ENCODE measurements around the gene NFXL1. TPM values are rescaled to one million over a fixed set of nuclear protein-coding genes. Genes with fewer than 3 reads are reported as not detected.

The NFXL1 gene
- total RNA-seq, 2 donors from 2014 or later = 11.1 to 12.9 TPM

GRCh38 chr4:47913330-47913729 is 1.1 kb downstream of the NFXL1 start:
- DNase-seq (no peak), ATAC-seq (no peak)
- intact Hi-C loops (cut with DNase I, micrococcal nuclease) = no loop called here

- intact Hi-C loops (cut with DNase I, micrococcal nuclease) = no loop called here
- DNase-seq (no peak), ATAC-seq (no peak)
Observed at GRCh38 chr4:47907089-47907646, 7.2 kb downstream of the NFXL1 start.

- ATAC-seq (no peak), DNase-seq (no peak)
- intact Hi-C loops (cut with DNase I, micrococcal nuclease) = no loop called here
Observed at GRCh38 chr4:47899639-47900038, 14.7 kb downstream of the NFXL1 start.

GRCh38 chr4:47891928-47892327 is 22.5 kb downstream of the NFXL1 start:
- ATAC-seq = no peak
- intact Hi-C loops (cut with DNase I, micrococcal nuclease) = no loop called here
- no peak for DNase-seq

GRCh38 chr4:47882228-47882627 is 32.2 kb downstream of the NFXL1 start:
- intact Hi-C loops (cut with DNase I, micrococcal nuclease) = no loop called here
- no peak for DNase-seq
- no peak for ATAC-seq

- DNase-seq = no peak
- ATAC-seq = peak; percentile 93
- intact Hi-C loops (cut with DNase I, micrococcal nuclease) = no loop called here
Observed at GRCh38 chr4:47879458-47879857, 34.9 kb downstream of the NFXL1 start.

- intact Hi-C loops (cut with DNase I, micrococcal nuclease) = no loop called here
- no peak for DNase-seq
- no peak for ATAC-seq
Observed at GRCh38 chr4:47876784-47877546, 37.4 kb downstream of the NFXL1 start.

- no peak for ATAC-seq
- no peak for DNase-seq
- intact Hi-C loops (cut with DNase I, micrococcal nuclease) = no loop called here
Observed at GRCh38 chr4:47876310-47876709, 38.1 kb downstream of the NFXL1 start.

GRCh38 chr4:47873877-47874541 is 40.4 kb downstream of the NFXL1 start:
- no peak for ATAC-seq
- DNase-seq = no peak
- intact Hi-C loops (cut with DNase I, micrococcal nuclease) = no loop called here

GRCh38 chr4:47863486-47863885 is 50.9 kb downstream of the NFXL1 start:
- intact Hi-C loops (cut with DNase I, micrococcal nuclease) = no loop called here
- no peak for ATAC-seq
- no peak for DNase-seq

- intact Hi-C loops (cut with DNase I, micrococcal nuclease) = no loop called here
- no peak for ATAC-seq
- no peak for DNase-seq
Observed at GRCh38 chr4:47862297-47862696, 52.1 kb downstream of the NFXL1 start.

GRCh38 chr4:47860305-47860704 is 54.1 kb downstream of the NFXL1 start:
- intact Hi-C loops (cut with DNase I, micrococcal nuclease) = no loop called here
- DNase-seq (no peak), ATAC-seq (peak; percentile 97)

GRCh38 chr4:47858006-47858405 is 56.4 kb downstream of the NFXL1 start:
- DNase-seq = no peak
- ATAC-seq = no peak
- intact Hi-C loops (cut with DNase I, micrococcal nuclease) = no loop called here

GRCh38 chr4:47856713-47857112 is 57.7 kb downstream of the NFXL1 start:
- no peak for ATAC-seq
- no peak for DNase-seq
- intact Hi-C loops (cut with DNase I, micrococcal nuclease) = no loop called here

GRCh38 chr4:47855350-47855749 is 59.0 kb downstream of the NFXL1 start:
- no peak for DNase-seq
- no peak for ATAC-seq
- intact Hi-C loops (cut with DNase I, micrococcal nuclease) = no loop called here

GRCh38 chr4:47852136-47852535 is 62.2 kb downstream of the NFXL1 start:
- DNase-seq (no peak), ATAC-seq (peak; percentile 82)
- intact Hi-C loops (cut with DNase I, micrococcal nuclease) = no loop called here

- ATAC-seq = no peak
- intact Hi-C loops (cut with DNase I, micrococcal nuclease) = no loop called here
- no peak for DNase-seq
Observed at GRCh38 chr4:47849466-47849865, 64.9 kb downstream of the NFXL1 start.

- ATAC-seq (no peak), DNase-seq (no peak)
- intact Hi-C loops (cut with DNase I, micrococcal nuclease) = no loop called here
Observed at GRCh38 chr4:47848041-47848440, 66.3 kb downstream of the NFXL1 start.

- ATAC-seq = no peak
- intact Hi-C loops (cut with DNase I, micrococcal nuclease) = no loop called here
- DNase-seq = no peak
Observed at GRCh38 chr4:47842985-47843384, 71.4 kb downstream of the NFXL1 start.

- intact Hi-C loops (cut with DNase I, micrococcal nuclease) = no loop called here
- no peak for DNase-seq
- no peak for ATAC-seq
Observed at GRCh38 chr4:47840291-47840690, 74.1 kb downstream of the NFXL1 start.
